ENCODE data around the gene LOXHD1.

Gene LOXHD1

DNA sequence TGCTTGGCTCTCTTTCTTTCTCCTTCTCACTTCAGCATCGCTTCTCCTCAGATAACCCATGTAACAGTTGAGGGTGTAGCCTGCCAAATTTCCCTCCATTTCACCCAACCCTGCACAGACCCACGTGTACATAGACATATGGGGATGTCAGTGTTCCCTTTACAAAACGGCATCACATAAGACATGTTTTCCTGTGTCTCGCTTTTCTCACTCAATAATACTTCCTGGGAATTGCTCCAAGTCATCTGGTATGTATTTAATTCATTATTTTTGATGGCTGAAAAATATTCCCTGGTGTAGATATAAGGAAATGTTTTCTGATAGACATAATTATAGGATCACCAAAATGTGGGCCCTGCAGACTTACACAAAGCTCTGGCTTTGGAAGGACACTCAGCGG, 176.8 kb downstream of the LOXHD1 start:
- no peak for DNase-seq (ENCODE audit: low read depth)

DNA sequence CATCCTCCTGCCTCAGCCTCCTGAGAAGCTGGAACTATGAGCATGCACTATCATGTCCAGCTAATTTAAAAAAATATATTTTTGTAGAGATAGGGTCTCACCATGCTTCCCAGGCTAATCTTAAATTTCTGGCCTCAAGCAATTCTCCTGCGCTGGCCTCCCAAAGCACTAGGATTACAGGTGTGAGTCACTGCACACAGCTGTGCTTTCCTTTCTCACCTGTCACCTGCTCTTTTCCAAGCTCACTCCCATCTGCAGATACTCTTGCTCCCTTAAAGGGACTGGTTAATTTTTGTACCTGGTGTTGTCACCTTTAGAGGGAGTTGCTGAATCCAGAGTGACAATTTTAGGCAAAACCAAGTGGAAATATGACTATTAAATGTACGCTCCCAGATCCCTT, 178.2 kb downstream of the LOXHD1 start:
- DNase-seq (ENCODE audit: low read depth): no peak

DNA sequence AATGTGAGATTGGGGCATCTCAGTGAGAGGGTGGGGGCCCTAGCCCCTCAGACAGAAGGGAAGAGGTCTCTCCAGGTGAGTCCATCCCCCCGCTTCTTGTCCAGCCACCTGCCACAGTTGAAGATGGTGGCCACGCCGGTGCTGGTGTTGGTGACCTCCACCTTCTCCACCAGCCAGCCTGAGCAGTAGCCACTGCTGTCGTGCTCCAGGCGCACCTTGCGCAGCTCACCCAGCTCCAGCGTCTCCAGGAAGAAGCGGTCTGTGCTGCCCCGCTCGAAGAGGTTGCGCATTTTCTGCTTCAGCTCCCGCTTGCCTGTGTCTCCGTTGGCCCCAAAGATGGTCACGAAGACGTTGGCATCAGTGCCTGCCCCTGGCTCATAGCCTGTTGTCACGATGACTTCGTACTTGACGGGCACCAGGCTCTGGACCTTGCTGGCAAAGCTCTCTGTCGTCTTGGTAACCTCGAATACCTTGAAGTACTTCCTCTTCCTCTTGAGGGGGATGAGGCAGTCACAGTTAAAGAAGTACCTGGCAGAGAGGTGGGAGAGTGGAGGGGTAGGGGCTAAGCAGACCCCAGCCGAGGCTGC, 179.5 kb downstream of the LOXHD1 start:
- DNase-seq (ENCODE audit: low read depth): no peak

DNA sequence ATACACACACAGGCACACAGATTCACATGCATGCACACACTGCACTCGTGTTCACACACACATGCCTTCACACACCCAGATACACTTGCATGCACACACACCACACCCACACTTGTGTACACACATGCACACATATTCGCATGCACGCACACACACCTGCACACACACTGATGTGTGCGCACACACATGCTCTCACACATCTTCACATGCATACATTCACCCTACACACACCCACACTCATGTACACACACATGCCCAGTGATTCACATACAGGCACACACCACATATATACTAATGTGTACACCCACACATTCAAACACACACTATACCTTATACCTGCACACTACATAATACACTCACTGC, 181.6 kb downstream of the LOXHD1 start:
- DNase-seq (ENCODE audit: low read depth): no peak

DNA sequence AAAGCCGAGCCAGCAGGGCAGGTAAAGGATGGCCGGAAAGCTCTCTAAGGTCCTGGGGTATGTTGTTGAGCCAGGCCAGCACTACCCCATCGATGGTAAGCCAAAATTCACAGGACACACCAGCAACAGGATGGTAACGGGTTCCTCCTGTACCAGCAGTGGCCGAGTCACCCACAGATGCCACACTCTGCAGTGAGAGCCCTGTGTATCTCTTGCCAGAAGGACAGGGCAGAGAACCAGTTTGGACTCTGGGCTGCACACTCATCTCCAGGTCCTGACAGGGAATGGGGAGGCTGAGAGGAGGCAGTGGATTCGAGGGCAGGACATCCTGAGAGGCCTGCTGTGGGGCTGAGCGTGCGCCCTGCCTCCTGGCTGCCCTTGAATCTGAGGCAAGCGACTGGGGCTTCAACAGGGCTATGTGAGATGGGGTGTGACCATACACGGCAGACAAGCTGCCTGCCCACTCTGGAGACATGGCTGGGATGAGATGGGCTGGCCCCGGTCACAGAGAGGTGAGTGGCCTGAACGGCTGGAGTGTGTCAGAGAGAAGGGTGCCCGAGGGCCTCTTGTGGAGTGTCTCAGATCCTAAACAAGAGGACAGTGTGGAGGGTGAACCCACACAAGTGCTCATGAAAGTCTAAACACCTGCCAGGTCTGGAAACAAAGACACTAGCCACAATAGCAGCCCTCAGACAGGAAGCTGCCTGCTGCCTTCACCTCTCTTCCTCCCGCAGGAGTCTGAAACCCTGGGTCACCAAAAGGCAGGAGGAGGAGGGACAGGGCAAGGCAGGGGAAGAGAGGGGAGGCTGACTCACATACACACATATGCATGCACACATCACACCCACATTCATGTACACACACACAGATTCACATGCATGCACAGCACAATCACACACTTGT, 182.3 kb downstream of the LOXHD1 start:
- no peak for DNase-seq (ENCODE audit: low read depth)

DNA sequence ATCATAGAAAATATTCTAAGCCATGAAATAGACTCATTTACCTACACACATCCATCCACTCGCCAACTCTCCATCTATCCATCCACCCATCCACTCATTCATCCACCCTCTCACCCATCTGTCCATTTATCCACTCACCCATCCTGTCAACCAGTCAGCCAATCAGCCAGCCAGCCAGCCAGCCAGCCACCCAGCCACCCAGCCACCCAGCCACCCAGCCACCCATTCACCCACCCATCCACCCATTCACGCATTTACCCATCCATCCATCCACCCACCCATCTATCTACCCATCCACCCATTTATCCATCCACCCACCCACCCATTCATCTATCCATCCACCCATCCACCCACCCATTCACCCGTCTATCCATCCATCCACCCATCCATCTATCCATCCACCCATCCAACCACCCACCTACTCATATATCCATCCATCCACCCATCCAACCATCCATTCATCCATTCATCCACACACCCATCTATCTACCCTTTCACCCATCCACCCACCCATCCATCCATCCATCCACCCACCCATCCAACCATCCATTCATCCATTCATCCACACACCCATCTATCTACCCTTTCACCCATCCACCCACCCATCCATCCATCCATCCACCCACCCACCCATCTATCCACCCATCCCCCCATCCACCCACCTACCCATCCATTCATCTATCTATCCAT, 185.1 kb downstream of the LOXHD1 start:
- no peak for DNase-seq (ENCODE audit: low read depth)

DNA sequence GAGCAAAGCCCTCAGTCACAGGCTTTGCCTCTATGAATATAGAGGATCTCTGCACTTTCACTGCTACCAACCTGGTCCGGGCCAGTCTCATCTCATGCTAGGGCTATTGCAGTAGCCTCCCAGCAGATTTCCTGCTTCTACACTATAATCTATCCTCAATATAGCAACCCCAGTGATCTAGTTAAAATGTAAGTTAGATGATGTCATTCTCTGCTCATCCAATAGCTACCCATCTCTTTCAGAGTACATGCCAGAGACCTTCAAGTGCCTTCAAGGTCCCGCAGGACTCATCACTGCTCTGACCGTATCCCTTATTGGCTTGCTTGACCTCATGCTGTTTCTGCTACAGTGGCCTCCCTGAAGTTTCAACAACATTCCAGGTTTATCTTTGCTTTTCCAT, 186.3 kb downstream of the LOXHD1 start:
- no peak for DNase-seq (ENCODE audit: low read depth)

DNA sequence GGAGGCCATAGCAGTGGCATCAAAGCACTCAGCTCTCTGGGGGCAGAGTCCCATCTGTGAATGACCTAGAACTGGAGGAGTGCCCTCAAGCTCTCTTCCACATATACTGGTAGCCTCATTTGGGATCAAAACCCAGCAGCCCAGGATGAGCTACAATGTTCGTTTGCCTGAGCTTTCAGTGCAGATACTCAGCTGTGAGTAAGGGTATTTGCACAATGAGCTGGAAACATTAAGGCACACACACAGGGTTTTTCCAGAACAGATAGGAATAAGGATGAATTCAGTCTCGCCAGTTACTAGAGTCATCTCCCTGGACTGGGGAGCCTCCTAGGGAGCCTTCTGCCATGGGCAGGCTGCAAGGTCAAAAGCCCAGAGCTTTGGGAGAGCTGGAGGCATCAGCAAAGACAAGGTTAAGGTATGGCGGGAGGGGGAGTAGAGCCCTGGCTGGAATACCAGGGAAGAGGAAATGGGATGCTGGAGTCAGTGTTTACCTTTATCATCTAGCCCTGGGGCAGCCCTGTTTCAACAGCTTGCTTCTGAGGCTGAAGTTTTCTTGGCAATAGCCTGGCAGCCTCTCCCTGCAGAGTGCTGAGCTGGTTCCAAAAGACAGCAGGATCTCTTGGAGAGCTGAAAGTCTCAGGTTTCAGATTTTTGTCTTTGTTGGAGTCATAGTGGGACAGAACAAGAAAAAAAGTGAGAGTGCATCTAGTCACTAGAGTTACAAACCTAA, 187.7 kb downstream of the LOXHD1 start:
- no peak for DNase-seq (ENCODE audit: low read depth)

DNA sequence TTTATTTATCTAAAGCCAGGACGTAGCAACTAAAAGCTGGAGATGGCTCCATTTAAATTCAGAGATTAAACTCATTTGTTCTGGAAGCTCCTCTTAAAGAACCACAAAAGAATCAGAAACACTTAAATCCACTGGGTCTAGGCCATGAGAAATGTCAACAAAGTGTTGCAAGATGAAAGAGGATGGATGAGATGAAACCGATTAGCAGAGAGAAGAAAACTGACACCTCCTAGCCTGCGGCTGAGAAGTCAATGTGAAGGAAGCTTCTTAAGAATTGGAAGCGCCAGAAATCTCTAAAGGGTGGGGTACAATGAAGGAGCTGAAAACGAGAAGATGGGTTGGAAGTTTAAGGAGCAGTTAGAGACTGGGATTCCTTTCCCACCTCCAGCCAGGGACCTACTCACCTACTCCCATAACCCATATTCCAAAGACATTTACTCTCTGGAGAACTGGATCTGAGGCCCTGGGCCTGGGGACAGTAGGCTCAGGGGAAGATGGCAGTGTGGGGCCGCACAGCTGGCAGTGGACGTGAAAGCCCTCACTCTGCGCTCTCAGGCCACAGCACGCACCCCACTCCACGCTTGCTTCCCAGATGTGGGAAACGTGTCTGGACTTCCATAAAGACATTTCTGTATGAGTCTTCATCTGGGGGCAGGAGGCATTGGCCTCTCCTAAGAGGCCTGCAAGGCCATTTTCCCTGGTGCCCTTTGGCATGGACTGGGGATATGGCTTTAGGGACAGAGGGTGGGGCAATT, 188.4 kb downstream of the LOXHD1 start:
- DNase-seq (ENCODE audit: low read depth): no peak

DNA sequence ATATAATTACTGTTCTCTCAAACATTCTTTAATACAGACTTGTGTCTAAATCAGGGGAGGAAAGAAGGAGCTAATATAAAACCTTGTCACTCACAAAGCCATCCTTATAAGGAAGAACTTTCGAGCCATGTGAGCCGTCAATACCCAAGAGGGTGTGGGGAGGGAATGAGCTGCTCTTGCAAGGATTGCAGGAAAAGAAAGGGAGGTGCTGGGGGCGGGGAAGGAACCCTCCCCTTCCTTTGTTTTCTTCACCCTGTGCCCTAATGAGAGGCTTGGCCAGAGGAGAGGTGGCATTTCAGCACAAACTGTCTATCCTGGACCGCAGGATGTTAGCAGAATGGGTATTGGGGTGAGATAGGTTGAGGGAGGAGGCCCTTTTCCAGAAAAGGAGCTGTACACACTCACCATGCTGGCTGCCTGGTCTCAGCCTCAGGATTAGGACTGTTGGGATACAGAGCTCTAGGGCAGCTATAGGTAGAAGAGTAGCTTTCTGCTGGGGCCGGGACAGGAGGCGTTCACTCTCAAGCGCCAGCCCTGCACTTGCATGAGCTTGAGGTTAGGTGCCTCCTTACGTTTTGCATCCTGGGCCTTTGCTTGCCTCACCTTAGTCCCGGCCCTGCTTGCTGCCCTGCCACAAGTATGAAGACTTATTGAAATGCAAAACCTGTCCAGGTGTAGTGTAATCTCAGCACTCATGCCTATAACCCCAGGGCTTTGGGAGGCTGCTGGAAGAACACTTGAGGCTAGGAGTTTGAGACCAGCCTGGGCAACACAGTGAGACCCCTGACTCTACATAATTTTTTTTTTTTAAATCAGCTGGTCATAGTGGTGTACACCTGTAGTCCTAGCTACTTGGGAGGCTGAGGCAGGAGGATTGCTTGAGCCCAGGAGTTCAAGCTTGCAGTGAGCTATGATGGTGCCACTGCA, 190.5 kb downstream of the LOXHD1 start:
- DNase-seq (ENCODE audit: low read depth): no peak

DNA sequence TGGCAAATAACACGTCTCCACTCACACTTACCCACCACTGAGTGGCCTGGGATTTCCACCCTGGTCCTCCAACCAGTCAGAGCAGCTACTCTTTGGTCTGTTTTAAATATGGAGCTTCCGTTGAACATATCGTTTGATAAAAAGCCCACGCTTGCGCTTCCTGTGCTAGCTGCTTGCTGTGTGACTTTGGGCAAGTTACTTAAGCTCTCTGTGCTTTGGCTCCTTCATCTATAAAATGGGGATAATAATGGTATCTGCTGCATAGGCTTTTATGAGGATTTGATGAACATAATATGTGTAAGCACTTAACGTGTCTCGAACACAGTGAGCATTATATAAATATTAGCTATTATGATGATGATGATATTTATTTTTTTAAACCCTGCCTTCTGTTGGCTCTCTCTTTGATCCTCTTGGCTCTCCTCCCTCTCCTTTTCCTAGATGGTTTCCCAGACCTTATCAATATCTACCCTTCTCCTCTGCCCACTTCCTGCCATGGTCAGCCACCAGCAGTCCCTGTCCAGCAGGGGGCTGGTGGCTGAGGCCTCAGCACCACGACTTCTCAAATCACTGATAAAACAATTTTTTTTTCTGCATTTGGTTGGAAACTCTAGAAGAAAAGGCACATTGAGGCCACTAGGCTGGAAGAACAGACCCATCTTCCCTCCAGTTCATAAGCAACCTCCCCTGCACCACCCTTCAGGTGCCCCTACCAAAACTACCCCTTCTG, 191.9 kb downstream of the LOXHD1 start:
- DNase-seq (ENCODE audit: low read depth): peak; percentile 11

DNA sequence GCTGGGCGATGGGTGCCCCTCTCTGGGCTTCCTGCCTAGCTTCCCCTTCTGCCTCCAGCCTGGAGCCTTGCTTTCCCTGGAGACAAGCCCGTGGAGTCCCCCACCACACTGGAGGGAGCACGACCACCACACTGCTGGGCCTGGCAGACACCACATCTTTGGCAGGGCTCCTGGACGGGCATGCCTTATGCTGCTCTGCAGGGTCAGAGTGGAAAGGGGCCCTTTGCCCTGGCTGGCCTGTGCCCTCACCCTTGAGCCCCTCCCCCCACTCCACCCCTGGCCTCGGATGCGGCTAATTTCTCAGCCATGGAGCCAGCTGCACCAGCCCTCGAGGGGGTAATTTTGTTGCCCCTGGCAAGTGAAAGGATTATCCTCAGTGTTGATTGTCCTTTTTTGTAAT, 194.5 kb downstream of the LOXHD1 start:
- DNase-seq (ENCODE audit: low read depth): no peak

DNA sequence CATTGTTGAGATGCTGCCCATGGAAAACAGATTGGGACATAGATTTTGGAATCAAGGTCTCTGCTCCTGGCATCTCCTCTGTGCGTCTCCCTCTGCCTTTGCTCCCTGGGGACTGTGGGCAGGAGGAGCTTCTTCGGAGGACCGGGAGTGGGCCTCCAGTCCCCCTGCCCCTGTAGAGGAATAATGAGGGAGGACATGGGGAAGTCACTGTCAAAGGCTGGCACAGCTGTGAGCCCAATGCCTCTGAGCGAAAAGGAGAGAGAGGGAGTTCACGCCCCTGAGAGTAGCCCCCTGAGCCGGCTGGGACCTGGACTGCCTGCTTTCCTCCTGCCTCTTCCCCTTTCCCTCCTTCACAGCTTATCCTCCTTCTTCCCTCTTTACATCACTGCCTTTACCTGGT, 195.0 kb downstream of the LOXHD1 start:
- DNase-seq (ENCODE audit: low read depth): no peak

DNA sequence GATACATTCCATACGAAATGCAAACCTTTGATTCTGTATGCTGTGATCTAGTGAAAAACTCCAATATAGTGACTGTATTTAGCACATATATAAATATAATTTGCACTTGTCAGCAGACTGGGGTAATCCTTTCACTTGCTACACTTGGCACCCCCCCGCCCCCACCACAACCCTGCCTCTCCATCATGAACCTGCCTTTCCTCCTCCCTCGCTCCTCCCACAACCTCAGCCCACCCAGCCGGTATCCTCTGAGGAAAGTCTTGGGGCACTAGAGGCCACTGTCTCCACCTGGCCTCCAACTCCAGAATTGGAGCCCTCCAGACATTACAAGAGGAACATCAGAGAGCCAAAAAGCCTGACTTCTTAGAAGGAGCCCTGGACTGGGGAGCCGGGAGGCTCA, 196.3 kb downstream of the LOXHD1 start:
- DNase-seq (ENCODE audit: low read depth): no peak

DNA sequence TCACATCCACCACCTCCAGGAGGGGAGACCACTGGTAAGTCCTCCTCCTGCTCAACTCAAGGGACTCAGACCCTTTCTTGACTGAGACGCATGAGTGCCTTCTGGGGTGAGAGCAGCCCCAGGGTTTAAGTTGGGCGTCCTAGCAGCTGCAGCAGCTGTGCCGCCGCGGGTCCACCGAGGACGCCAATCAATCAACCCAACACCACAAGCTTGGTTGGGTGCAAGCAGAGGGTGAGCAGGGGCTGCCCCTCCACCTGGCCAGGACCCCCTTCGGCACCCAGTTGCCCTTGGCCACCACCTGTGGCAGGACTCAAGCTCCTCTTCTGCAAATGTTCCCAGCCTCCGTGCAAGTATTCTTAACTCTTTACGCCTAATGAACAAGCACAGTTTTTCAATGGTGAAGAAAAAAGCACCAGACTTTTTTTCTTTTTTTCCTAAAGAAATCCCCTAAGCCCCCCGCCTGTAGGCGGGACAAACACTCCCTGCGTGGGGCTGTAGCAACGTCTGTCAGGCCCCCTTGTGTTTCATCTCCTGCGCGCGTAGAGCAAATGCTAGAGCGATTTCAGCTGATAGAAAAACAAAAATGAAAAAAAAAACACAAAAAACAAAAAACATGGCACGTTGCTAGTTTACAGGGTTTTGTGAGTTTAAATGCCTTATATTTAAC, 197.1 kb downstream of the LOXHD1 start:
- no peak for DNase-seq (ENCODE audit: low read depth)

DNA sequence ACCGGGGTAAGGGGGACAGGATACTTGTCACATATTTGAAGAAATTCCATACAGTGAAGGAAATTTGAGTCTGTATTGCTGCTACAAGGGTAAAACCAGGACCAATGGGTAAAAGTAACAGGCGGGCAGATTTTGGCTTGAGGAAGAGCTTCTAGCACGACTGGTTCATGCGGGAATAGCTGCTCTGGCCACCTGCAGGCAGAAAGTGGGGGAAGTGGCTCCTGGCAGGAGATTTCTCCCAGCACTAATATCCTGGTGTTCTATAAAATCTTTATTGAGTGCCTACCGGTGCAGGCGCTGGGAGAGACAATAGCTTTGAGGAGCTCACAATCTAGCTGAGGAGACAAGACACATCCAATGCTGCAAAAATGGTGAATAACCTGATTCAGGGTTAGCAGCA, 198.5 kb downstream of the LOXHD1 start:
- no peak for DNase-seq (ENCODE audit: low read depth)

DNA sequence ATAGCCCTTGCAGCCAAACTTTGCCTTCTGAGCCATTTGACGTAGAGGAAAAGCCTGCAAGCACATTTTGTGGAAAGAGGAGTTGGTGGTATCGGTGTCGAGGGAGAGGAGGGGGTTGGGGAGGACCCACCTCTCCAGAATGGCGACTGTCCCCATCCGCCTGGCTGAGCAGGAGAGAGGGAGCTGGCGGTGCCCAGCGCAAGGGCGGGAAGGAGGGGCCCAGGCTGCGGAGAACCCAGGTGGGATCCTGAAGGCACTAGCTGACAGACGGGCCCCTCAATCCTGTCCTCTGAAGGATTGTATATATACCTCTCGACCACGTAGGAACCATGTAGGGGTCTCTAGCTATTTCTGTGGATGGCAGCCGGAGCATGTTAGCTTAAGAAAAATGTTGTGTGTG, 200.3 kb downstream of the LOXHD1 start:
- no peak for DNase-seq (ENCODE audit: low read depth)

DNA sequence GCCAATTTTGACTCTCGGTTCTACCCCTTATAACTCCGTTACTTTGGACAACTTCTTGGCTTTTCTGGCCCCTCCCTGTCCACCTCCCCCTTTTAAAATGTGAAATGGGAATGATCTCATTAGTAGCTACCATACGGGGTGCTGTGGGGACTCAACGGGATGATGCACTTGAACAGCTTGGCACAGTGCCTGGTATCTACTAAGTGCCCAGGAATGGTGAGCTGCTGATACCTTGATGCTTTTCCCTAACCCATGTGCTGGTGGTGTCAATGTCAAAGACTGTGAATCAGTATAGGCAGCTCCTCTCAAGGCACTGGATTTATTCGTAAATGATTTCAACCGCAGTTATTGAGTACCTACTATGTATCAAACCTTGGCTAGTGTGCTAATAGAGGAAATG, 204.2 kb downstream of the LOXHD1 start:
- DNase-seq (ENCODE audit: low read depth): peak; percentile 66

DNA sequence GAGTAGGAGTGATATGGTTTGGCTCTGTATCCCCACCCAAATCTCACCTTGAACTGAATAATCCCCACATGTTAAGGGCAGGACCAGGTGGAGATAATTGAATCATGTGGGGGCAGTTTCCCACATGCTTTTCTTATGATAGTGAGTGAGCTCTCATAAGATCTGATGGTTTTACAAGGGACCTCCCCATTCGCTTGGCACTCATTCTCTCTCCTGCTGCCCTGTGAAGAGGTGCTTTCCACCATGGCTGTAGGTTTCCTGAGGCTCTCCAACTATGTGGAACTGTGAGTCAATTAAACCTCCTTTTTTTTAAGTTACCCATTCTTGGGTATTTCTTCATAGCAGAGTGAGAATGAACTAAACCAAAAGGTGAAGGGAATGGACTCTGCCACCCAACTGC, 207.5 kb downstream of the LOXHD1 start:
- DNase-seq (ENCODE audit: low read depth): no peak

Measured in ELR (cell line).